ENCODE measurements around the gene CAMK1.
"Not testable (repeated sequence)": the region's sequence is repeated elsewhere in the genome, so short reads cannot be mapped to it uniquely, and the experiment has no call there.

CAMK1 gene

DNA sequence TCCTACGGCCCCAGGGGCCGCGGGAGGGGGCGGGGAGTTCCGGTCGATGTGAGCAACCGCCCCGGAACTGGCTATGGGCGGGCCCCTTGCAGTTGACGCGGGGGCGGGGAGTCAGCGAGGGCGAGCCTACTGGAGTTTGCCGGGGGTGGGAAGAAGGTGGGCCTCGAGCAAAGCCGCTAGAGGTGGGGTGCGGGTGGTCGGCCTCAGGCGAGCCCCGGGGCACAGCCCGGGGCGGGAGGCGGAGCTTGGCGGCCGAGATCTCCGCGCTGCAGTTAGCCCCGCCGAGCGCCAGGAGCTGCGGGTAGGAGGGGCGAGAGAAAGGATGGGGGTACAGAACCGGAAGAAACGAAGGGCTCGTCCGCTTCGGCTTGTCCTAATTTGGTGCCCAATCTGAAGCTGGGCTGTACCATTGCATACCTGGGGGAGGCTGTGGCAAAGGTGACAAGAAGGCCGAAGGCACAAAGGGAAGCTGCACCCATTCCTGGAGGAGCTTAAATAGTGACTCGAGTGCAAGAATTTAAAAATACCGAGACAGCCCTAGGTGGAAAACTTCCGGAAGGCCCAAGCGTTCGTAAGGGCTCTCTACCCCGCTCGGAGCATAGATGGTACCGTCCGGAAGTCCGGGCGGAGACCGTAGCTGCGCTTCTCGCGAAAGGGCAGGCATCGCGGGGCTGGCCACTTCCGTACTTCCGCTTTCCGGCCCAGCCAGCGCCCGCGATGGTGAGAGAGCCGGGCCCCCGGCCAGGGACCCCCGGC is 22.8 kb upstream of the CAMK1 start, which contains the start of the genes ARPC4 and TADA3:
Gene ARPC4 (plus strand): TSS at position 678 of the 756 bp plus-strand sequence. CDS start 40 bp downstream, at position 718.
Gene TADA3 (minus strand): TSS at position 69 of the 756 bp plus-strand sequence. CDS start 1,007 bp downstream, outside the sequence.
- peak; percentile 93 for DNase-seq

GRCh38 chr3:9791790-9792404 is 22.1 kb upstream of the CAMK1 start:
- DNase-seq = no peak

DNA sequence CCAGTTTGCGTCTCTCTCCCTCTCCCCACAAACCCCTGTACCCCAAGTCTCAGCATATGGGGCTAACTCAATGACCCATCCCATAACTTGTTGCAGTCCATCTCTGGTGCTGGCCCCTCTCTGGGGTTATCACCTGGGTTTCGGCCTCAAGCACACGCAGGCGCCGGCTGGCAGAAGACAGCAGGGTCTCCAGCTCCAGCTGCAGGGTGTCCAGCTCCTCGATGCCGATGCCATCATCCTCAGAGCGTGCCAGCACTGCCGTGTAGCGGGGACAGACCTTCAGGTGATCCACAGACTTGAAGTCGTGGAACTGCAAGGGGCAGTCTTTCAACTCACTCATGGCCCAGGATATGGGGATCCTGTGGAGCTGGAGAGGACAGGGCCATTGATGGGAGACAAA is 21.4 kb upstream of the CAMK1 start:
- no peak for DNase-seq

DNA sequence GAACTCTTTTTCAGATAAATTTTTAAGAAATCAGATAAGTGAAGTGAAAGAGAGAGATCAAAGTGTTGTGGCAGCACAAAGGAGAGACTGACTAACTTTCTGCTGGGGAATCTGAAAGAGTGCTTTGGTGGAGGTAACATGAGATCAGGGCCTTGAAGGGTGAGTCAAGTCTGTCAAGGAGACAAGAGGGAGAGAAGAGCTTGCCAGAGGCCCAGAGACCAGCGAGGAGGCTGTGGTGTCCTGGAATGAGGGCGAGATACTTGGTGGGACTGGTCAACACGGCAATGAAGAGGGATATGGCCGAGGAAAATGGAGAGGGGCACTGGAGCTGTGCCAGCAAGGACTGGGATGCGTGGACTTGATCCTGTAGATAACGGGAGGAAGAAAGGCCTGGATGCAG is 18.0 kb upstream of the CAMK1 start:
- DNase-seq = no peak

DNA sequence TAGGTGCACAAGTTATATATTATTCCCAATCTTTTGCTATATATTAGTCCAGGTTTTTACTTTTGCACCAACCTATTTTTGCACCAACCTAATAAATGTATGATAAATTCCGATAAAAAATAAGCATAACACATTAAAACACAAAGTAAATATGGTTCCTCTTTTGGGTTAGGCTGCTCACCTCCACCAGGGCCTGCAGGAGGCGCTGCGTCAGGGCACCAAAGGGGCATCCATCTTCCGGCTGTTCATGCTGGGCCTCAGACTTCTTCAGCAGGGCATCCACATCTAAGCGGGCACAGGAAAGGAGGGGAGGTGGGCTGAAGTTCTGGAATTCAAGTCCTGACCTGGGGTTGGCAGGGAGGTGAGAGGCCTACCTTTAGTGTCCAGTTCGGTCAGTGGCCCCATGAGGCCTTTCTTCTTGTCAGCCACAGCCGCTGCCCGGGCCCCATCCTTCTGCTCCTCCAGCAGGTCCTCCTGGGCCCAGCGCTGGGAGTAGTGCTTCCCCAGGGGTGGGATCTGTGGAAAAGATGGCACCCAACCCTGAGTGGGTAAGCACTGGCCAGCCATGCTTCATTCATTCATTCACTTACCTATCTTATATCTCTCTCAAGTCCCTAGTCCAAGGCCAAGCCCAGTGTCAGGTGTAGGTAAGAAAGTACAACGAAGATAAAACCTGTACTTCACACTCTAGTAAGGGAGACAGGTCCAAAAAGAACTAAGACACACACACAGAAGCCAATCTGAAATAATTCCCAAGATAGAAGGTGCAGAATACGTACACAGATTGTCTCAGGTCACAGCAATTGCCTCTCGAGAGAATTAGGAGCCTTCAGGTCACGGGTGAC is 17.3 kb upstream of the CAMK1 start:
- no peak for DNase-seq

DNA sequence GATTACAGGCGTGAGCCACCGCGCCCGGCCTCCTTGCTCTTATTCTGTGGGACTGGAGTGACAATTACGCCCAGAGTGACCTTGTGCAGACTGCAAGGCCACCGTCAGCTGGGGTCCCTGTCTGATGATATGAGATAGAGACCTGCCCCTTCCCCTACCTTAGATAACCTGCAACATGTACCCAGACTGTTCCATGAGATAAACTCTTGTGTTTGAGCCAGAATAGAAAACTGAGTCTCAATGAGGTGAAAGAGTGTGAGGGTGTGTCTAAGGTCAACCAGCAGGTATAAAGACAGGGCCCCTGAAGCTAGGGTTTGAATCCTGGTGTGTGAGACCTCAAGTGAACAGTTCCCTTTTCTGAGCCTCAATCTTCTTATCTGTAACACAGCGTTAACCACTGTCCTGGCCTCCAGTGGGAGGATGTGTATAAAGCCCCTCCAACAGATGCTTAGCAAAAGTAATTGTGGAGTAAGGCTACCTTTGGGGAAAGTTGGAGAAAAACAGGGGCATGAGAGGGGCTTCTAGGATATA is 16.5 kb upstream of the CAMK1 start:
- no peak for DNase-seq

- DNase-seq = no peak
These were observed 15.9 kb upstream of the CAMK1 start for GRCh38 chr3:9785602-9786001.

DNA sequence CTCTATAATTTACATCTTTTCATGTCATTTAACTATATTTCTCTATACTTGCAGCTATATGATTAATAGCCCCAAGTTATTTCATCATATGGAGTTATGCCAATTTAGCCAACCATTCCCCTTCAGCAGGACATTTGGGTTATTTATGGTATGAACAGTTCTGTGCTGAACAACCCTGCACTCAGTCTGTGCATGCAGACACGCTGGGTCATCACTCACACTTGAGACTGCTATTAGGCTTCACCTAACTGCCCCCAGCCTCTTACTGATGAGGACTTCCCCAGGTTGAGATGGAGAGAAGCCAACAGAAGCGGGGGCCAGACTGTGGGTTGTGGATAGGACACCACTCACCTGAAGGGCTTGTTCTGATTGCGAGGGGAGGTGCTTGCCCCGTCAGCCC is 15.2 kb upstream of the CAMK1 start:
- no peak for DNase-seq

GRCh38 chr3:9783954-9784353 is 14.2 kb upstream of the CAMK1 start:
- DNase-seq = no peak

- DNase-seq = no peak
These were observed 13.0 kb upstream of the CAMK1 start for GRCh38 chr3:9782770-9783169.

- DNase-seq = no peak
These were observed 12.3 kb upstream of the CAMK1 start for GRCh38 chr3:9781978-9782603.

DNA sequence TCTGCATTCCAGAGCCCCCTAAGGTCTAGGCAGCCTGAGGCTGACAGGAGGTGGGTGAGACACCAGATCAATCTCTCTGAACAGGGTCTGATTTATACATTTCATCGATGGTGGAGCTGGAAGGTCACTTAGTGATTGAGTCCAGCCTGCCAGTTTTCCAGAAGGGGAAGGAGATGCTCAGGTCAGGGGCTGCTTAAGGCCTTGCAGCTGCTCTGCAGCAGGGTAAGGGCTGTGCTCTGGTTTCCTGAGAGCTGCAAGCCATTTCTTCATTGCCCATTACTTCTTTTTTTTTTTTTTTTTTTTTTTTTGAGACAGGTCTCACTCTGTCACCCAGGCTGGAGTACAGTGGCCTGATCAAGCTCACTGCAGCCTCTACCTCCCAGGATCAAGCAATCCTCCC is 11.8 kb upstream of the CAMK1 start:
- no peak for DNase-seq

GRCh38 chr3:9780910-9781309 is 11.2 kb upstream of the CAMK1 start:
- no peak for DNase-seq

DNA sequence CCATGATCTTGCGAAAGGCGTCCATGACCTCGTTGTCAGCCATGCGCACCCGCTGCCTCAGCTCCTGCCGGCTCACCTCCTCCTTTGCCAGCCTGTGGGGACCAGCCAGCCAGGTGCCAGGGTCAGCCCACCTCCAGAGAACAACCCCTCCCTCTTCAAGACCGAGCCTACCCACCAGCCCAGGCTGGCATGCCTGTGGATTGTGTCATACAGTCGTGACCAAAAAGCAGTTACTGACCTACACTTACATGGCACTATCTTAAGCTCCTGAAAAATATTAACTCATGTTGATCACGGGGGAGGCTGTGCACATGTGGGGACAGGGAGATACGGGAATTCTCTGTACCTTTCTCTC is 10.7 kb upstream of the CAMK1 start:
- no peak for DNase-seq

- DNase-seq = peak; percentile 46
These were observed 10.1 kb upstream of the CAMK1 start for GRCh38 chr3:9779721-9780457.

- DNase-seq = no peak
These were observed 9.4 kb upstream of the CAMK1 start for GRCh38 chr3:9779075-9779593.

- DNase-seq = no peak
These were observed 8.7 kb upstream of the CAMK1 start for GRCh38 chr3:9778143-9779074.

- no peak for DNase-seq
These were observed 7.9 kb upstream of the CAMK1 start for GRCh38 chr3:9777694-9778021.

DNA sequence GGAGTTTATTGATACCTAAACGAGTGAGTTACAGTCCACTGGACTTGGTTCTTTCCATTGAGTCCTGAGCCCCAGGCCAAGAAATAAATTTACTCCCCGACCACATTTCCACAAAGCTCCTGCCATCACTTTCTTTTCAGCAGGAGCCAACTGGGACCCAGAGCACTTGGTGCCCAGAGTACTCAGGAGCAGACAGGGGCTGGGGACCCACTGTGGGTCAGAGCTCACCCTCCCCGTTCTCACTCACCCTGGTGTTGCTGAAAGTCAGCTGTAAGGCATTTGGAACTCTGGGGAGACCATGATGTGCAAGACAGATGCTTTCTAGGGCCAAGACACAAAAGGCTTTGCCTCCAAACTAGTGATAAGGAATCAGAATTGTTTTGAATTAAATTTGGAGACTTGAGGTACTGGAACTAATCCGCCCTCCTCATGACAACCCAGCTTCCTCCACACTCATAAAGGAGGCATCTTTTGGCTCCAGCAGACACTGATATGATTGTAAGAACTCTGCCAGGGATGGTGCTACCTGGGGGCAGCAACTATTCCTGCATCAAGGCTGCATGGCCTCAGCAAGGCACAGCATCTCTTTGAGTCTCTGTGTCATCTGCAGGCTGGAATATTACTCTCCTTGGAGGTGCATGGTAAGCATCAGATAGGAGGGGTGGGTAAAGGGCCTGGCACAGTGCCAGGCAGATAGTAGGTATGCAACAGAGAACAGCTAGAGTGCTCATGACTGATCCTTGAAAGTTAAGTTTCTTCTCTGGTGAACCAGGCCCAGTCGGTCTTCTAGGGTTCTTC is 7.3 kb upstream of the CAMK1 start:
- no peak for DNase-seq

- not testable (repeated sequence) for DNase-seq
These were observed 1.3 kb upstream of the CAMK1 start for GRCh38 chr3:9771007-9771406.
